SK-N-MC (cell line): ENCODE data around the gene SPPL2B.
"Not testable (repeated sequence)": the region's sequence is repeated elsewhere in the genome, so short reads cannot be mapped to it uniquely, and the experiment has no call there.

Source experiments
- DNase-seq: peaks from one replicate; pipeline ENCODE4 v3.0.0-alpha.2; 2011; ENCODE audit warnings: low read depth, low spot score
- H3K27ac ChIP-seq: fragments of 200-600 bp; sonication (generic); 2 replicates; pipeline ENCODE4 v1.5.1; 2016; ENCODE audit warnings: mixed run types
- H3K36me3 ChIP-seq: fragments of 200-600 bp; sonication (generic); 2 replicates; pipeline ENCODE4 v1.6.1; 2017; ENCODE audit warnings: antibody characterized with exemption, low read length, mixed read lengths; ENCODE audit not compliant: insufficient read depth
- H3K4me3 ChIP-seq: fragments of 200-600 bp; sonication (generic); 2 replicates; pipeline ENCODE4 v1.5.1; 2016
- H3K9ac ChIP-seq: fragments of 200-600 bp; sonication (generic); 2 replicates; pipeline ENCODE4 v1.8.0; 2017; ENCODE audit warnings: mixed run types, mixed read lengths; ENCODE audit not compliant: insufficient read length
- H3K9me3 ChIP-seq: fragments of 200-600 bp; sonication (generic); 2 replicates; pipeline ENCODE4 v1.6.1; 2017; ENCODE audit warnings: low read depth, mild to moderate bottlenecking, antibody characterized with exemption, low read length, moderate library complexity, mixed read lengths
- EZH2 ChIP-seq: fragments of 200-600 bp; sonication (generic); IDR thresholded peaks from one replicate; pipeline ENCODE4 v1.6.1; 2017; ENCODE audit warnings: antibody characterized with exemption
- FOXP2 ChIP-seq: optimal IDR thresholded peaks from 2 replicates; pipeline ENCODE3; 2011; ENCODE audit warnings: mild to moderate bottlenecking, moderate library complexity; ENCODE audit not compliant: insufficient read depth; ENCODE audit errors: extremely low read length, control extremely low read depth
- POLR2AphosphoS5 ChIP-seq: IDR thresholded peaks from 2 replicates; pipeline ENCODE4 v1.6.1; 2012; ENCODE audit warnings: mild to moderate bottlenecking, low read depth, low read length, borderline replicate concordance

Gene SPPL2B

DNA sequence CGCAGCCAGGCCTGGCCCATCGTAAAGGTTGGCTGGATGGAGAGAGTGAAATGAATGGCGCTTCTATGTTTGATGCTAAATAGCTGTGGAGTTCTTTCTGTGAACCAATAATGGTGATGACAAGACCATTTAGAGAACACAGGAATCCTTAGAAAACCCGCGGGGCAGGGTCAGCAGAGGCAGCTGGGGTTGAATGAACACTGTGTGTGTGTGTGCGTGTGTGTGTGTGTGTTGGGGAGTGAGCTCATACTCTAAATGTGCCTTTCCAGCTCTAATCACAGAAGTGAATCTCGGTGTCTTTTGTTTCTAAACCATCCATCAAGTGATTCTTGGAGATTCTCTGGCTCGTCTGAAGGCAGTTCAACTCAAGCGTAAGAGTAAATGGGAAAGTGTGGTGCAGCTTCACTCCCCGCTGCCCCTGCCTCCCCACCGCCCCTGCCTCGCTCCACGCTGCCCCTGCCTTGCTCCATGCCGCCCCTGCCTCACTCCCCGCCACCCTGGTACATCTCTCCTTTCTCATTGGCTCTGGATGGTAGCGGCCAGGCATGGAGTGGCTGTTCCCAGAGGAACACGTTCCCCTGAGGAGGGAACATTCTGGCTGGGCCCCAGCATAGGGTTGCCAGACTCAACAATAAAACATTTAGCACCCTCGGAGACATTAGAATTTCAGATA is 52.8 kb downstream of the SPPL2B start:
- no peak for DNase-seq
- Histone ChIP-seq H3K9ac (no peak overlapping the region), H3K9me3 (no peaks in the 10 kb centered on the region), H3K27ac (no peak overlapping the region), H3K4me3 (no peak overlapping the region), H3K36me3 (no peaks in the 10 kb centered on the region)
- TF ChIP-seq POLR2AphosphoS5 (no peak), EZH2 (no peak), FOXP2 (no peak)

DNA sequence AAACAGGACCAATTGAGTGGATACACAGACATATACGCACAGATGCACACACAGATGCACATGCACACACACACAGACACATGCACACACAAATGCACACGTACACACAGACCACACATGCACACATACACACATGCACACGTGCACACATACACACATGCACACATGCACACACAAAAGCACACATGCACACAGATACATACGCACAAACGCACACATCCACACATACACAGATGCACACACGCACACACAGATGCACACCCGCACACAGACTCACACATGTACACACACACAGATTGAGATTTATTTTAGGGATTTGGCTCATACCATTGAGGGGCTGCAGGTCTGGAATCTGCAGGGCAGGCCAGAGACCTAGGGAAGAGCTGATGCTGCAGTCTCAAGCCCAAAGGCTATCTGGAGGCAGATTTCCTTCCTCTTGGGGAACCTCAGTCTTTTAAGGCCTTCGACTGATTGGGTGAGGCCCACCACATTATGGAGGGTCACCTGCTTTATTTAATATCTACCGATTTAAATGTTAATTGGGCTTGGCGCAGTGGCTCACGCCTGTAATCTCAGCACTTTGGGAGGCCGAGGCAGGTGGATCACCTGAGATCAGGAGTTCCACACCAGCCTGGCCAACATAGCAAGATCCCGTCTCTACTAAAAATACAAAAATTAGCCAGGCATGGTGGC is 54.2 kb downstream of the SPPL2B start:
- Histone ChIP-seq H3K4me3 (no peak overlapping the region), H3K27ac (no peak overlapping the region), H3K9me3 (no peaks in the 10 kb centered on the region), H3K9ac (no peak overlapping the region), H3K36me3 (no peaks in the 10 kb centered on the region)
- no peak for TF ChIP-seq EZH2
- no peak for TF ChIP-seq FOXP2
- TF ChIP-seq POLR2AphosphoS5: no peak
- no peak for DNase-seq

DNA sequence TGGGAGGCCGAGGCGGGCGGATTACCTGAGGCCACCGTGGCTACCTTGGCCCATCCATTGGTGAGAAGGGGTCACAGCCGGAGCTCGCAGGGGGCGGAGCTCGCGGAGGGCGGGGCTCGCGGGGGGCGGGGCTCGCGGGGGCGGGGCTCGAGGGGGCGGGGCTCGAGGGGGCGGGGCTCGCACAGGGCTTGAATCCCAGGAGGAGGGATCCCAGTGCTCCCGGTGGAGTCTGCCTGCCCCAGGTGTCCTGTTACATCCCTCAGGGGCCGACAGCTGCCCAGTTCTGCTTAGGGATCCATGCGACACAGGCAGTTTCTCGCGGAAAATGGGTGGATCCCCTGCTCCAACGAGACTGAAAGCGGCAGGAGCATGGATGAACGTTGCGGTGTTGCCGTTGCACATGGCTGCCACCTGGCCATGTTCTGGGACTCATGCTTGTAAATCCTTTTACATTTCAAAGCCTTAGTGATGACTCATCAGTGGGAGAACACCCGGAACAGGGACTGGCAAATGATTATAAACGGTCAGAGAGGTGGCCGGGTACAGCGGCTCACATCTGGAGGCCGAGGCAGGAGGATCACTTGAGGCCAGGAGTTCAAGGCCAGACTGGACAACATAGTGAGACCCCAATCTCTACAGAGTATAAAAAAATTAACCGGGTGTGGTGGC is 56.7 kb downstream of the SPPL2B start:
- no peak for DNase-seq
- TF ChIP-seq POLR2AphosphoS5 (no peak), EZH2 (no peak), FOXP2 (no peak)
- no peak overlapping the region for H3K9ac ChIP-seq
- no peaks in the 10 kb centered on the region for H3K9me3 ChIP-seq
- no peak overlapping the region for H3K27ac ChIP-seq
- no peak overlapping the region for H3K4me3 ChIP-seq
- H3K36me3 ChIP-seq: no peaks in the 10 kb centered on the region

DNA sequence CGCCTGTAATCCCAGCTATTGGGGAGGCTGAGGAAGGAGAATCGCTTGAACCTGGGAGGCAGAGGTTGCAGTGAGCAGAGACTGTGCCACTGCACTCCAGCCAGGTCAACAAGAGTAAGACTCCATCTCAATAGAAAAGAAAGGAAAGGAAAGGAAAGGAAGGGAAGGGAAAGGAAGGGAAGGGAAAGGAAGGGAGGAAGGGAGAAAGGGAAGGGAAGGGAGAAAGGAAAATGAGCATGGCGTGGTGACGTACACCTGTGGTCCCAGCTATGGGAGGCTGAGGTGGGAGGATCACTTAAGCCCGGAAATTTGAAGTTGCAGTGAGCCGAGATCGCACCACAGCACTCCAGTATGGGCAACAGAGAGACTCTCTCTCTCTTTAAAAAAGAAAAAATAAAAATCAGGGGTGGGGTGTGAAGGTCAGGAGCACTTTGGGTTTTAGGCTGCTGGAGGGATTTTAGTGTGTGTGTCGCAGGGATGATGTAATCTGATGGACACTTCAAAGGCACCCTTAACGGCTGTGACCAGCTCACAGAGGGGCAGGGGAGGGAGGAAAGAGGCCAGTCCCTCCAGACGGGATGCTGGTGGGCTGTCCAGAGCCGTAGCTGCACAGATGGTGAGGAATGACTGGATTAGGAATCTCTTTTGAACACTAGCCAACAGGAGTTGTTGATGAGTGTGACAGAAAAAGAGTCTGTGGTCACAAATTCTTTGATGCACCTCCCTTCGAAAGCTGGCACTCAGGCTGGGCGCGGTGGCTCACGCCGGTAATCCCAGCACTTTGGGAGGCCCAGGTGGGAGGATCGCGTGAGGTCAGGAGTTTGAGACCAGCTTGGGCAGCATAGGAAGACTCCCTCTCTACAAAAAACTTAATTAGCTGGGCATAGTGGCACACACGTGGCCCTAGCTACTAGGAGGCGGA is 59.1 kb downstream of the SPPL2B start:
- TF ChIP-seq EZH2: no peak
- no peaks in the 10 kb centered on the region for H3K9me3 ChIP-seq
- no peak overlapping the region for H3K4me3 ChIP-seq
- no peak for DNase-seq
- no peak overlapping the region for H3K27ac ChIP-seq
- H3K36me3 ChIP-seq: no peaks in the 10 kb centered on the region
- no peak overlapping the region for H3K9ac ChIP-seq

DNA sequence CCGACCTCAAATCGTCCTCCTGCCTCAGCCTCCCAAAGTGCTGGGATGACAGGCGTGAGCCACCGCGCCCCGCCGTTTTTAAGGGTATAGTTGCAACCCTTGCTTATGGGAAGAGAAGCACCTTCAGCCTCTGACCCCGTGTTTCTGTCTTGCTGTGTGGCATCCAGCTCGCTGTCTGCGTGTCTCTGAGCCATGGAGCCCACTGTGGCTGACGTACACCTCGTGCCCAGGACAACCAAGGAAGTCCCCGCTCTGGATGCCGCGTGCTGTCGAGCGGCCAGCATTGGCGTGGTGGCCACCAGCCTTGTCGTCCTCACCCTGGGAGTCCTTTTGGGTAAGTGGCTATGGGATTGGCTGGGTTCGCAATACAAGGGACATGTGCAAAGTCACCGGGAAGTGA is 61.1 kb downstream of the SPPL2B start:
- no peaks in the 10 kb centered on the region for H3K36me3 ChIP-seq
- H3K4me3 ChIP-seq: no peak overlapping the region
- DNase-seq: no peak
- no peaks in the 10 kb centered on the region for H3K9me3 ChIP-seq
- TF ChIP-seq FOXP2: no peak
- no peak for TF ChIP-seq EZH2
- H3K9ac ChIP-seq: no peak overlapping the region
- no peak overlapping the region for H3K27ac ChIP-seq

DNA sequence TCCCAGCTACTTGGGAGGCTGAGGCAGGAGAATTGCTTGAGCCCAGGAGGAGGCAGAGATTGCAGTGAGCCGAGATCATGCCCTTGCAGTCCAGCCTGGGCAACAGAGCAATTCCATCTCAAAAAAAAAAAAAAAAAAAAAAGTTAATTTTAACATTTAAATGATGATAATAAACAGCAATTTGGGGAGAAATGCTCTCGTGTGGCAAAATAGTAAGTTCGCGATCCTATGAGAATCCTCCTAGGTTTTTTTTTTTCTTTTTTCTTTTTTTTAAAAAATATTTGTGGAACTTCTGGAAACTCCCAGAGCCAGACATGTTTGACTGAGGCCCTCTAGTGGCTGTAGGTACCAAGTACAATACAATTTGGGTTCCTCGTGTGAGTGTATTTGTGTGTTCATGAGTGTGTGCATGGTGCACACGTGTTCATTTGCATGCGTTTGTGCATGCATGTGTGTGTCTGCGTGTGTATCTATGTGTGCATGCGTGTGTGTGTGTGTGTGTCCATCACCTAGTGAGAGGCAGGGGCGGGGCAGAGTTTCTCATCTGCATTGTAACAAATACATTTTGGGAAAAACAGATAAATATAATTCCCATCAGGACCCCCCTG is 62.7 kb downstream of the SPPL2B start:
- H3K27ac ChIP-seq: no peak overlapping the region
- peak; percentile 67 for DNase-seq
- H3K36me3 ChIP-seq: no peaks in the 10 kb centered on the region
- H3K4me3 ChIP-seq: no peak overlapping the region; the same call in 1 of the 2 replicates
- H3K9ac ChIP-seq: no peak overlapping the region
- TF ChIP-seq FOXP2 (no peak), EZH2 (no peak), POLR2AphosphoS5 (no peak)
- no peaks in the 10 kb centered on the region for H3K9me3 ChIP-seq

DNA sequence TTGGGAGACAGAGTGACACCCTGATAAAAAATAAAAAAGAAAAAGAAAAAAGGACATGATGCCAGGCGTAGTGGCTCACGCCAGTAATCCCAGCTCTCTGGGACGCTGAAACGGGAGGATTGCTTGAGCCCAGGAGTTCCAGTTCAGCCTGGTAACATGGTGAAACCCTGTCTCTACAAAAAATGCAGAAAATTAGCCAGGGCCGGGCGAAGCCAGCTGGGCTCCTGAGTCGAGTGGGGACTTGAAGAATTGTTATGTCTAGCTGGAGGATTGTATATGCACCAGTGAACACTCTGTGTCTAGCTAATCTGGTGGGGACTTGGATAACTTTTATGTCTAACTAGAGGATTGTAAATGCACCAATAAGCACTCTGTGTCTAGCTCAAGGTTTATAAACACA is 63.9 kb downstream of the SPPL2B start:
- TF ChIP-seq POLR2AphosphoS5 (no peak), EZH2 (no peak)
- Histone ChIP-seq H3K27ac (no peak overlapping the region), H3K4me3 (no peak overlapping the region), H3K36me3 (no peaks in the 10 kb centered on the region), H3K9me3 (no peaks in the 10 kb centered on the region), H3K9ac (no peak overlapping the region)
- DNase-seq: no peak

DNA sequence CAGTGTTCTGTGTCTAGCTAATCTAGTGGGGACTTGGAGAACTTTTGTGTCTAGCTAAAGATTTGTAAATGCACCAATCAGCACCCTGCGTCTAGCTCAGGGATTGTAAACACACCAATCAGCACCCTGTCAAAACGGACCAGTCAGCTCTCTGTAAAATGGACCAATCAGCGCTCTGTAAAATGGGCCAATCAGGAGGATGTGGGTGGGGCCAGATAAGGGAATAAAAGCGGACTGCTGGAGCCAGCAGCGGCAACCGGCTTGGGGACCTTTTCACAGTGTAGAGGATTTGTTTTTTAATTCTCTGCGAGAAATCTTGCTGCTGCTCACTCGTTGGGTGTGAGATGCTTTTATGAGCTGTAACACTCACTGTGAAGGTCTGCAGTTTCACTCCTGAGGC is 64.4 kb downstream of the SPPL2B start:
- H3K27ac ChIP-seq, H3K4me3 ChIP-seq, H3K9ac ChIP-seq, DNase-seq, H3K36me3 ChIP-seq, H3K9me3 ChIP-seq: not testable (repeated sequence)
